Posterior vena cava (tissue), 2 donors: ENCODE data around the gene CYFIP2. TPM values are rescaled to one million over a fixed set of nuclear protein-coding genes. Genes with fewer than 3 reads are reported as not detected.

Source experiments
- DNase-seq: peaks from one replicate; pipeline ENCODE4 v3.0.0-alpha.2; 2020; ENCODE audit warnings: low spot score
- intact Hi-C, 2 donors: fragments of 100-400 bp; cut with DNase I; formaldehyde crosslinking; loops; one replicate each; pipeline versions ENCODE4 v1.14.1 to v1.14.2; 2022 to 2023
- total RNA-seq, 2 donors: library from RNA; stranded (reverse); fragmentation: NEBNext Ultra II Directional; extraction: Animal tissue kit (Norgen Biotek cat#: 25700); gene quantifications; one replicate each; pipeline ENCODE4 v1.2.1, GENCODE V29; 2021
- donor health status: DM: yes; HTN: yes; CAD: no.
- donor health status: DM: yes; HTN: yes; CAD: no.

CYFIP2 gene
- total RNA-seq, 2 donors from 2014 or later, result 96.6 to 109 TPM

GRCh38 chr5:157252711-157253465 lies 13.0 kb upstream of the CYFIP2 start:
- intact Hi-C loops, result loop anchor here in 1 of 2 donors (10.0 kb wide), 1 partner anchor 52 kb away; no protein-coding TSS in a partner anchor
- no peak for DNase-seq

GRCh38 chr5:157253547-157253946 lies 12.4 kb upstream of the CYFIP2 start:
- DNase-seq, result no peak

GRCh38 chr5:157258450-157258849 lies 7.5 kb upstream of the CYFIP2 start:
- intact Hi-C loops, result loop anchor here in 1 of 2 donors (10.0 kb wide), 1 partner anchor 46 kb away; no protein-coding TSS in a partner anchor
- no peak for DNase-seq

More at GRCh38 chr5:157253547-157253946, 12.4 kb upstream of the CYFIP2 start:
- intact Hi-C loops, result loop anchor here in 1 of 2 donors (10.0 kb wide), 1 partner anchor 51 kb away; no protein-coding TSS in a partner anchor

- intact Hi-C loops, result loop anchor here in 1 of 2 donors (10.0 kb wide), 1 partner anchor 45 kb away; no protein-coding TSS in a partner anchor
- no peak for DNase-seq
Observed at GRCh38 chr5:157259699-157260098, 6.2 kb upstream of the CYFIP2 start.

GRCh38 chr5:157263496-157264090 lies 2.3 kb upstream of the CYFIP2 start:
- no peak for DNase-seq
- intact Hi-C loops, result no loop called here

GRCh38 chr5:157266286-157267007 lies 524 bp downstream of the CYFIP2 start:
- DNase-seq, result peak; percentile 82
- intact Hi-C loops, result no loop called here

- no peak for DNase-seq
- intact Hi-C loops, result no loop called here
Observed at GRCh38 chr5:157267025-157267424, 1.1 kb downstream of the CYFIP2 start.

GRCh38 chr5:157267761-157268480 lies 2.0 kb downstream of the CYFIP2 start:
- intact Hi-C loops, result no loop called here

GRCh38 chr5:157269165-157269671 lies 3.3 kb downstream of the CYFIP2 start:
- DNase-seq, result no peak
- intact Hi-C loops, result no loop called here

More at GRCh38 chr5:157267761-157268480, 2.0 kb downstream of the CYFIP2 start:
- DNase-seq, result no peak

- no peak for DNase-seq
- intact Hi-C loops, result no loop called here
Observed at GRCh38 chr5:157269761-157270272, 3.9 kb downstream of the CYFIP2 start.

- intact Hi-C loops, result no loop called here
- DNase-seq, result no peak
Observed at GRCh38 chr5:157270771-157271170, 4.8 kb downstream of the CYFIP2 start.

GRCh38 chr5:157271740-157272271 lies 5.9 kb downstream of the CYFIP2 start:
- DNase-seq, result no peak
- intact Hi-C loops, result no loop called here

- DNase-seq, result no peak
- intact Hi-C loops, result no loop called here
Observed at GRCh38 chr5:157273131-157273556, 7.2 kb downstream of the CYFIP2 start.

- intact Hi-C loops, result no loop called here
- no peak for DNase-seq
Observed at GRCh38 chr5:157275403-157275802, 9.5 kb downstream of the CYFIP2 start.

GRCh38 chr5:157278319-157279037 lies 12.6 kb downstream of the CYFIP2 start:
- DNase-seq, result no peak
- intact Hi-C loops, result no loop called here

GRCh38 chr5:157279605-157280239 lies 13.8 kb downstream of the CYFIP2 start:
- intact Hi-C loops, result loop anchor here in 1 of 2 donors (5.0 kb wide), 1 partner anchor 413 kb away; no protein-coding TSS in a partner anchor
- no peak for DNase-seq

GRCh38 chr5:157280927-157281326 lies 15.0 kb downstream of the CYFIP2 start:
- no peak for DNase-seq
- intact Hi-C loops, result loop anchor here in 1 of 2 donors (5.0 kb wide), 1 partner anchor 411 kb away; no protein-coding TSS in a partner anchor
